GM21515 (cell line): ENCODE measurements around the gene KLHL2.
"Not testable (repeated sequence)": the region's sequence is repeated elsewhere in the genome, so short reads cannot be mapped to it uniquely, and the experiment has no call there.

Experiments
- ATAC-seq: cut with Tn5 transposase; IDR thresholded peaks from one replicate; pipeline ENCODE4 v1.9.1; 2021; ENCODE audit not compliant: unreplicated experiment

Gene KLHL2

DNA sequence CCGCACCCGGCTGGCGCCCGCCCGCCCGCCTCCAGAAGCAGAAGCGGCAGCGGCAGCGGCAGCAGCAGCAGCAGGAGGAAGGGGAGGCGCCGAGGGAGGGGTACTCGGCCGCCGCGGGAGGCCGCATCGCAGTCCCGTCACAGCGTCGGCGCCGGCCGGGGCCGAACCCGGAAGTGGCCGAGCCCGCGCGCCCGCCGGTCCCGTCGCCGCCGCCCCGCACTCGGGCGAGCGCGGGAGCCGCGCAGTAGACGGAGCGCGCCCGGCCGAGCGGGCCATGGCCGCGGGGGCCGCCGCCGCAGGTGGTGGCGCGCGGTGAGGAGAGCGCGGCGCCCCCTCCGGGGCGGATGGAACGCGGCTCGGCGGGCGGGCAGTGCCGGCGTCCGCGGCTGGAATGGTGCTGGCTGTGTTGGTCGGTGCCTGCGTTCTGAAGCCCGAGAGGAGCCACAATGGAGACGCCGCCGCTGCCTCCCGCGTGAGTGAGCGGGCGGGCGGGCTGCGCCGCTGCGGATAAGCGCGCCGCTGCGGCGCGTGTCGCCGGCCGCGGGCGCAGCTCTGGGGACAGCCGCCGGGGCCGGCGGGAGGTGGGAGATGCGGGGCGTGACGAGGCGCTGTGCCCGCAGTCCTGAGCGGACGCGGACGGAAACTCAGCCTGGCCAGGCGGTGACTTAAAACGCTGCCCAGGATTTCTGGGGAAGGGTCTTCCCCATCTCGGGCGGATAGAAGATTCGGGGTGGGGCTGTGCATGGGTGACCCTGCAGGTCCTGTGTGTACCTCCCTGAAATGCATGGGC lies at the start of gene KLHL2:
Gene KLHL2, plus strand, starts transcription at position 131 of the 790 bp plus-strand sequence. Its CDS starts 316 bp downstream, at position 447.
- peak; percentile 90 for ATAC-seq

DNA sequence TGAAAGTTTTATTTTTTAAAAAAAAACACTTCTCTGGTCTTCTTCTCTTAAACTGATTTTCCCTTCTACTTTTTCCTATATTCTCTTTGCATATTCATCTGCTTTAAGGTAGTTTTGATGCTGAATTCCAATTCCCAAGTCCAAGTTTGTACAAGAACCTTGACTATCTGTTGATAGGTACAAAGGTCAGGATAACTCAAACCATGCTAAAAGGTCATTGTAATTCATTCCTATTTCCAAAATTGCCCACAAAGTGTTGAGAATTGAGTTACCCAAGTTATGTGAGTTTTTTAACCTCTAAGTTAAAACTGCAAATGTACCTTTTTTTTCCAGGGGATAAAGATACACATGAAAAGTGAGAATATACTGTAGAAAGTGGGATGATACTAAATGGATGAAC lies 48.6 kb upstream of the KLHL2 start:
- no peak for ATAC-seq

DNA sequence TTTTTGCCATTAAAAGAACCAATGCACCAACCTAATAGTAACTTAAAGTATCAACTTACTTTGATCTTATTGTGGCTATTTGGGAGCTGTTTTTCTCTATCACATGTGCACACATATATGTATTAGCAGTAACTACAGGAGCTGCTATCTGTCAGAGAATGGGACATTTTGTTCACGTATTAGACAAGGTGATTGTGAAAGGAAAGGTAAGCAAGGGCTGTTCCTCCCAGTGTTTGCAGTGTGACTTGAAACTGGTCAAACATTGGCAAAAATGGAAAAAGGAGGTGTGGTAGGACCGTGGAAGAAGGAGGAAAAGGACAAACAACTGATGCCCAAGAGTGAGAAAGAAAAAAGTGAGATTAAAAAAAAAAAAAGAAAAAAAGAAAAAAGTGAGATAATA lies 43.1 kb upstream of the KLHL2 start:
- no peak for ATAC-seq

GRCh38 chr4:165166872-165167271 lies 40.5 kb upstream of the KLHL2 start:
- ATAC-seq: not testable (repeated sequence)

GRCh38 chr4:165167650-165168049 lies 39.7 kb upstream of the KLHL2 start:
- ATAC-seq: no peak

DNA sequence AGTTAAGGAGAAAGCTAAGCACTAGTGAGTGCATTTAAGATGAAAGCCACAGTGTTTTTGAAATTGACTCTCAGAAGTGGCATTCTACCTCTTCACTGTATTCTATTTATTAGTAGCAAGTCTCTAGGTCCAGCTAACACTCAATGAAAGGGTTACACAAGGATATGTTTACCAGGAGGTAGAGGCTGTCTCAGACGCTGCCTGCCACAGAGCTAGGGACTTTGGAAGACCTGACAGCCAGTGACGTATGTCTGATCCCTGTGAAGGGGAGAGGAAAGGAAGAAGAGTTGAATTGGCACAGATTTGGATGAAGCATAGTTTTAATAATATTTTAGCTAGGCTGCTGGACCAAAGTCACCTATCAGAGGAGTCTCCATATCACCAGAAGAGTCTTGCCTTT lies 36.5 kb upstream of the KLHL2 start:
- ATAC-seq: no peak

DNA sequence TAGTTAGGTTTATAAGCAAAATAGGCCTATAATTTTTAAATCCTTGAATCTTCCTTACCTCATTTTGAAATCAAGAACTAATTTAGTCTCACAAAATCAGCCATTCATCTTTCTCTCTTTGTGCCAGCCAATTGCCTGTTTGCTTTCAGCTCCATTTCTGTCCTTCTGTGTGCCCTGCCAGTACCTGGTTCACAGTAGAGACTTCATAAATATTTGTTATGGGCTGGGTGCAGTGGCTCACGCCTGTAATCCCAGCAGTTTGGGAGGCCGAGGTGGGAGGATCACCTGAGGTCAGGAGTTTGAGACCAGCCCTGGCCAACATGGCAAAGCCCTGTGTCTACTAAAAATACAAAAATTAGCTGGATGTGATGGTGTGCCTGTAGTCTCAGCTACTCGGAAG lies 31.9 kb upstream of the KLHL2 start:
- ATAC-seq: not testable (repeated sequence)

GRCh38 chr4:165175879-165176278 lies 31.5 kb upstream of the KLHL2 start:
- no peak for ATAC-seq

DNA sequence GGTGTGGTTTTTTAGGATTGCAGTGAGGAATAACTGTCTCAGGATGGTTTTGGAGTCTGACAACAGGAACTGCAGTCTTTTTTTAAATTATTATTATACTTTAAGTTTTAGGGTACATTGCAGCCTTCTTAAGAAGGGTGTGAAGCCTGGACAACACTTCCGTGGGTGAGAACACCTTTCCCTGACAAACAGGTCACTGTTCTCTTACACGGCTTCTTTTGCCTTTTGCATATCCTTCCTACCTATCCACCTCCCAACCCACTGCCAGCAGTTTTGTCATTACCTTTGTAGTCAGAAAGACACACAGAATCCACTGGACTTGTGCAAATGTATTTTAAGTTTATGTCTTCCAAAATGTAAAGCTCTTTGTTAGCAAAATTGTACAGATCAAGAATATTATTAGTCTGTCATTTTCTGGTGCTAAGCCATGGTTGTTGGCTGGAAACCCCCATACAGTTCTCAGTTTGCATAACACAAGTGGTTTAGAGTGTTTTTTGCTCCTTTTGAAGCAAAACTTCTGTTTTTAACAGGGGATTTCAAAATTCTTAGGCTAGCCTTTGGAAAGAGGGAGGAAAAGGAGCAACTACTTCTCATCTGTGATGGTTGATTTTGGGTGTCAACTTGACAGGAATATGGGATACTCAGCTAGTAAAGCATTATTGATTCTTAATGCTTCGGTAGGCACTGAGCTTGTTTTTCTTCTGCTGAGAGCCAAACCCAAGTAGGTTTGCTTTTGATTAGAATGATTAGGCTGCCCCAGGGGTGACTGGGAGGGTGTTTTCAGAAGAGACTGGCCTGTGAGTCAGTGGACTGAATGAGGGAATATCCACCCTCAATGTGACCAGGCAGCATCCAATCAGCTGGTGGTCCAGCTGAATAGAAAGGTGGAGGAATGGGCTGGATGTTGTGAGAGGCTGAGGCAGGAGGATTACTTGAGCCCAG lies 29.4 kb upstream of the KLHL2 start:
- ATAC-seq: peak; percentile 71

GRCh38 chr4:165184220-165184619 lies 23.1 kb upstream of the KLHL2 start:
- ATAC-seq: no peak

DNA sequence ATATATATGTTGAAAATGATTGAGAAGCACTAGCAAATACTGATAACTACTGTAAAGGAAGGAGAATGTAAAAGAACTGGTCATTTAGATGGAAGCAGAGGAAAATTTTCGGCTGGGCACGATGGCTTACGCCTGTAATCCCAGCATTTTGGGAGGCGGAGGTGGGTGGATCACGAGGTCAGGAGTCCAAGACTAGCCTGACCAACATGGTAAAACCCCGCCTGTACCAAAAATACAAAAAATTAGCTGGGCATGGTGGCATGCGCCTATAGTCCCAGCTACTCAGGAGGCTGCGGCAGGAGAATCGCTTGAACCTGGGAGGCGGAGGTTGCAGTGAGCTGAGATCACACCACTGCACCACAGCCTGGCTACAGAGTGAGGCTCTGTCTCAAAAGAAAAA lies 22.4 kb upstream of the KLHL2 start:
- not testable (repeated sequence) for ATAC-seq

DNA sequence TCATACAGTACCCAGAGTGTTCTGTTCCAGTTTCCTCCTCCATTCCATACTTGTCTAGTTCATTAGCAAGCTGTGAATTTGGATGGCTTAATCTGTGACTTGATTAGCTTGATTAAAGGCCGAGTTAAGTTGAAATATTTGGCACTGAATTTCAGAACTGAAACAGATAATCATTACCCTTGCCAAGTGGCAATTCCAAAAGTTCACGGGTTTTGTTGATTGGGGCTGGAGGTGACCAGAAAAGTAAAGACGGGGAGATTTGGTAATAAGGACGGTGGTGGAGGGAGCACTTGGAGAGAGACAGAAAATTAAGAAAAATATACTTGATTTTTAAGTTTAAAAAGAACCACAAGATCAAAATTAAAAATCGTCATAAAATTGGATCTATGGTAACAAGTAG lies 21.9 kb upstream of the KLHL2 start:
- ATAC-seq: no peak

GRCh38 chr4:165190591-165191347 lies 16.6 kb upstream of the KLHL2 start:
- ATAC-seq: no peak

- ATAC-seq: no peak
Measured at GRCh38 chr4:165191348-165191656, 16.1 kb upstream of the KLHL2 start.

- ATAC-seq: no peak
Measured at GRCh38 chr4:165191814-165192499, 15.4 kb upstream of the KLHL2 start.

DNA sequence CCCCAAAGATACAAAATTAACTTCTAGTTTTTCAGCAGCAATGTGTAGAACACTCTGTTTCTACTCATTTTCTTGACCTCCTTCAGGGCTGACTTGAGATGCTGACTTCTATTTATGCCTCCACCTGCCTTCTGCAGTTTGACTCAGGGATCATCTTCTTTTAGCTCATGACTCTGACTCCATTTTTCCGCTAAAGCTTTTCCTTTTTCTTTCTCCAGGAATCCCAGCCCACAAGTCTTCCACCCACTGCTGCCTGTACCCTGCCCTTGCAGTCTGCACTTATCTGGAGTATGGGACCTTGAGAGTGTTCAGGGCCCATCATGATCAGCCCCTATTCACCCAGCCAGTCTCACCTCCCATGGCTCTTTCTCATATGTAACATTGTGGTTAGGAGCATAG lies 14.9 kb upstream of the KLHL2 start:
- no peak for ATAC-seq

GRCh38 chr4:165192956-165193355 lies 14.4 kb upstream of the KLHL2 start:
- ATAC-seq: no peak

GRCh38 chr4:165194368-165194767 lies 13.0 kb upstream of the KLHL2 start:
- ATAC-seq: no peak

DNA sequence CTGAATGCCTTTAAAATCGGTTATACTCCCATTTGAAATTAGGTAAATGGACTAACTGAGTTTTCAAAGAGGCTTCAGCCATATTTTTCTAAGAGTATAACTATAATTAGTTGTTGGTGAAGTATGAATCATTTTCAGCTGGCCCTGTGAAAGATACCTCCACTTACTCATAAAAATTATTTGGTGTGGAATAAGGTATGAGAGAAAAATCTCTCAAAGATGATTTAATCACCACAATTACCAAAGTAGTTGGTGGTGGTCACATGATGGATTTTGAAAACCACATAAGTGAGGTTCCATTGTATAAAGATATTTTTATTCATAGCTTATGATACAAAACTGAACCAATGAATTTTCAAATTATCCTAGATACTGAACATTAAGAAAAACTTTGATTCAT lies 9.0 kb upstream of the KLHL2 start:
- ATAC-seq: no peak

GRCh38 chr4:165199286-165199685 lies 8.1 kb upstream of the KLHL2 start:
- no peak for ATAC-seq

DNA sequence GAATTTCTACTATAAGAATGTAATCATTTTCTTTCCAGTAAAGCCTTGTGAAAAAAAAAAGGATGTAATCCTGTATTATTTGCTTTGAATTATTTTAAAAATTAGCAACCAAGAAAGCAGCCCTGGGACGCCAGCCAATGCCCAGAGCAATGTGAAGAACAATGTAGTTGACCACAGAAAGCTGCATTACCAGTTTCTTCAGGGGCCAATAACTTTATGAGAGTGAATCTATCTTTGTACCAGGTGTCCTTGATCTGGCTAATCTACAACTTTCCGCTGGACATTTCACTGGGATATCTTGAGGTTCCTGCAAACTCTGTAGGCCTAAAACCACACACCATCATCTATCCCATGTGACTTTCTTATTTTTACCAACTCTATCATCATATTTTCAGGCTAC lies 7.6 kb upstream of the KLHL2 start:
- ATAC-seq: no peak
